Adrenal gland (tissue), 19 donors: ENCODE results near the gene AGXT. TPM values are rescaled to one million over a fixed set of nuclear protein-coding genes. Genes with fewer than 3 reads are reported as not detected.

Experiments used
- DNase-seq, 7 donors: peaks; one replicate each; pipeline ENCODE4 v3.0.0-alpha.2; 2019 to 2020
- H3K27ac ChIP-seq, 5 donors: fragments of 200-600 bp; sonication (generic) in 4 of 5; 1 replicate in 3 of 5; 2 replicates in 2 of 5; pipeline versions ENCODE4 v1.5.1 to v1.8.0; 2016 to 2020; ENCODE audit warnings: mild to moderate bottlenecking in 1 of 5
- H3K27me3 ChIP-seq: fragments of 200-600 bp; 2 replicates; pipeline ENCODE4 v1.8.0; 2021
- H3K36me3 ChIP-seq, 2 donors: fragments of 200-600 bp; replicated peaks in 1 of 2; 1 replicate in 1 of 2; 2 replicates in 1 of 2; pipeline versions ENCODE4 v1.5.1 to v1.8.0; 2018 to 2022
- H3K4me1 ChIP-seq, 2 donors: fragments of 200-600 bp; replicated peaks in 1 of 2; 1 replicate in 1 of 2; 2 replicates in 1 of 2; pipeline versions ENCODE4 v1.5.1 to v1.8.0; 2018 to 2021
- H3K4me3 ChIP-seq, 4 donors: fragments of 200-600 bp; sonication (generic) in 3 of 4; one replicate each; pipeline ENCODE4 v1.5.1; 2016 to 2018
- H3K9me3 ChIP-seq, 3 donors: fragments of 200-600 bp; sonication (generic) in 1 of 3; replicated peaks in 1 of 3; 1 replicate in 2 of 3; 2 replicates in 1 of 3; pipeline versions ENCODE4 v1.5.1 to v1.8.0; 2016 to 2021
- CTCF ChIP-seq, 6 experiments: fragments of 450-650 bp in 4 of 6; fragments of 200-600 bp in 2 of 6; sonication (generic) in 1 of 6; IDR thresholded peaks; 1 replicate in 5 of 6; 2 replicates in 1 of 6; pipeline versions ENCODE4 v1.5.1 to v1.8.0; 2016 to 2021; ENCODE audit warnings: antibody characterized with exemption in 6 of 6, mild to moderate bottlenecking in 2 of 6, moderate library complexity in 1 of 6
- POLR2A ChIP-seq, 2 donors: fragments of 450-650 bp; IDR thresholded peaks; one replicate each; pipeline ENCODE4 v1.6.1; 2017; ENCODE audit warnings: antibody characterized with exemption in 2 of 2, mild to moderate bottlenecking in 2 of 2, moderate library complexity in 1 of 2
- WGBS, 4 donors: extraction: QIAGEN DNeasy Blood & Tissue Kit in 2 of 4; methylation state at CpG; one replicate each; pipeline versions ENCODE4 v1.1.5 to v1.1.7; 2013 to 2017; 5-methylcytosine and 5-hydroxymethylcytosine counted together
- intact Hi-C, 2 donors: fragments of 100-400 bp; cut with DNase I; formaldehyde crosslinking; loops; one replicate each; pipeline versions ENCODE4 v1.14.1 to v1.15.0; 2022 to 2023
- long read RNA-seq, 10 donors: library from polyadenylated mRNA in 3 of 10; unstranded in 2 of 10; stranded (forward) in 1 of 10; transcript quantifications; one replicate each; pipeline ENCODE4 v2.0.0 and lab custom pipeline, GENCODE V29; 2021 to 2026
- polyA plus RNA-seq, 3 donors: library from polyadenylated mRNA; stranded (reverse); fragments of 200-250 nt in 2 of 3; fragments of 350-450 nt in 1 of 3; fragmentation: Illumina TruSeq in 1 of 3; extraction: RNeasy Lipid Tissue Mini Kit (QIAGEN cat#74804) in 1 of 3; gene quantifications; one replicate each; pipeline ENCODE4 v1.2.3, GENCODE V29; 2013 to 2014
- total RNA-seq, 9 donors: library from RNA; depleted of rRNA in 4 of 9; stranded (reverse); fragments of >200 nt in 4 of 9; fragments of 120-200 nt in 1 of 9; fragmentation: NEBNext Ultra II Directional in 1 of 9; extraction: Animal tissue kit (Norgen Biotek cat#: 25700) in 1 of 9; gene quantifications; one replicate each; pipeline versions ENCODE4 v1.1.0 to v1.2.4, GENCODE V29; 2013 to 2023
- donor health status: healthy with polysubstance abuse.
- donor health status: Bipolar disorder and iron deficiency.
- donor health status: DM: yes; HTN: yes; CAD: no.
- donor health status: DM: no; HTN: no; CAD: no.
- donor health status: DM: no; HTN: no; CAD: no.
- donor health status: DM: yes; HTN: yes; CAD: no.

AGXT gene
- total RNA-seq: 1 to 10 TPM in 1 of 9 donors, under 1 TPM in 5, not detected in 3; 0.14 to 1.2 (median 0.78) TPM
- under 1 TPM; 0.16 to 0.47 (median 0.26) TPM for polyA plus RNA-seq
- long read RNA-seq, donor 1, partial matches to known transcripts: 0 of 1 reads
- long read RNA-seq, donor 1, other reads (novel, unspliced or antisense): 0 of 1 reads
- long read RNA-seq, donor 2: 0 reads
- long read RNA-seq, donor 3, partial matches to known transcripts: 0 of 1 reads
- long read RNA-seq, donor 3, other reads (novel, unspliced or antisense): 0 of 1 reads
- long read RNA-seq, donor 4, partial matches to known transcripts: 0 of 1 reads
- long read RNA-seq, donor 4, other reads (novel, unspliced or antisense): 1 of 1 reads
- long read RNA-seq, donor 5: 0 reads
- long read RNA-seq, donor 6: 0 reads
- long read RNA-seq, donor 7: 0 reads
- long read RNA-seq, donor 8, partial matches to known transcripts: 0 of 4 reads
- long read RNA-seq, donor 8, other reads (novel, unspliced or antisense): 0 of 4 reads
- long read RNA-seq, donor 9: 0 reads
- long read RNA-seq, donor 10: 0 reads

- Histone ChIP-seq H3K4me3 (no peak within 1 kb of the TSS), H3K9me3 (no peaks in the 10 kb centered on the region), H3K36me3 (no peaks in the 10 kb centered on the region), H3K27ac (no peak within 1 kb of the TSS), H3K4me1 (no peaks in the 10 kb centered on the region), H3K27me3 (no peaks in the 10 kb centered on the region)
- intact Hi-C loops: no loop called here
- TF ChIP-seq POLR2A (IDR thresholded peaks at IDR 0.05): no peak
- no peak for TF ChIP-seq CTCF (IDR thresholded peaks at IDR 0.05)
- WGBS, 4 donors: 64 to 81% (median 75%) methylated on average over 17 to 21 of the region's 21 CpGs
- no peak for DNase-seq
Observed at GRCh38 chr2:240868286-240869108, at the start of gene AGXT. AGXT (plus strand) TSS chr2:240868824; CDS start chr2:240868866, 42 bp downstream.

- Histone ChIP-seq H3K36me3 (no peaks in the 10 kb centered on the region), H3K27me3 (peaks cover 57% of the 10 kb centered on the region), H3K4me1 (no peaks in the 10 kb centered on the region), H3K27ac (peak overlapping the region in 1 of 5 donors; percentile 71), H3K4me3 (no peak overlapping the region), H3K9me3 (no peaks in the 10 kb centered on the region)
- 0 to 3% (median 2%) methylated on average over 2 to 81 of the region's 81 CpGs; no CpG with 5 or more reads in 1 of the 4 donors for WGBS, 4 donors
- peak in 3 of 7 donors; percentile 4 to 53 (median 8) for DNase-seq
- TF ChIP-seq POLR2A (IDR thresholded peaks at IDR 0.05) (no peak), CTCF (IDR thresholded peaks at IDR 0.05) (no peak)
- intact Hi-C loops: no loop called here
Observed at GRCh38 chr2:240819126-240819857, 49.3 kb upstream of the AGXT start.

GRCh38 chr2:240819858-240820606 is 48.6 kb upstream of the AGXT start, which contains the start of gene KIF1A:
KIF1A (minus strand) TSS chr2:240820219; CDS start chr2:240797752, 22,467 bp downstream.
- no peaks in the 10 kb centered on the region for H3K36me3 ChIP-seq
- H3K4me3 ChIP-seq: peak within 1 kb of the TSS in 1 of 4 donors; percentile 34
- no peak for TF ChIP-seq CTCF (IDR thresholded peaks at IDR 0.05)
- peak; percentile 25 to 79 for TF ChIP-seq POLR2A (IDR thresholded peaks at IDR 0.05)
- no peaks in the 10 kb centered on the region for H3K4me1 ChIP-seq
- 1% methylated on average over 87 to 103 of the region's 104 CpGs; no CpG with 5 or more reads in 2 of the 4 donors for WGBS, 4 donors
- peak in 4 of 7 donors; percentile 7 to 85 (median 39) for DNase-seq
- intact Hi-C loops: no loop called here
- H3K27me3 ChIP-seq: peaks cover 61% of the 10 kb centered on the region
- H3K9me3 ChIP-seq: no peaks in the 10 kb centered on the region
- peak within 1 kb of the TSS in 1 of 5 donors; percentile 71 for H3K27ac ChIP-seq
